T47D (cell line): ENCODE measurements around the gene EXOSC10.

Experiments used
- DNase-seq, 2 experiments: peaks; one replicate each; pipeline versions ENCODE4 v3.0.0 to v3.0.0-alpha.2; 2011 to 2012; ENCODE audit warnings: low read depth in 1 of 2, low spot score in 1 of 2
- JUND ChIP-seq: IDR thresholded peaks from 2 replicates; pipeline ENCODE4 v1.6.1; 2012; ENCODE audit warnings: low read depth
- in situ Hi-C: cut with HindIII; loops from 2 replicates; pipeline ENCODE4 v1.10.0; 2016; ENCODE audit warnings: low sequenced_read_pairs, low pct_unique_long_range_greater_than_20kb

EXOSC10 gene

GRCh38 chr1:11099310-11100148 is at the start of gene EXOSC10:
EXOSC10 (minus strand) TSS chr1:11099869; CDS start chr1:11099831, 38 bp downstream.
- TF ChIP-seq JUND = no peak
- in situ Hi-C loops = no loop called here
- peak; percentile 69 to 86 for DNase-seq

DNA sequence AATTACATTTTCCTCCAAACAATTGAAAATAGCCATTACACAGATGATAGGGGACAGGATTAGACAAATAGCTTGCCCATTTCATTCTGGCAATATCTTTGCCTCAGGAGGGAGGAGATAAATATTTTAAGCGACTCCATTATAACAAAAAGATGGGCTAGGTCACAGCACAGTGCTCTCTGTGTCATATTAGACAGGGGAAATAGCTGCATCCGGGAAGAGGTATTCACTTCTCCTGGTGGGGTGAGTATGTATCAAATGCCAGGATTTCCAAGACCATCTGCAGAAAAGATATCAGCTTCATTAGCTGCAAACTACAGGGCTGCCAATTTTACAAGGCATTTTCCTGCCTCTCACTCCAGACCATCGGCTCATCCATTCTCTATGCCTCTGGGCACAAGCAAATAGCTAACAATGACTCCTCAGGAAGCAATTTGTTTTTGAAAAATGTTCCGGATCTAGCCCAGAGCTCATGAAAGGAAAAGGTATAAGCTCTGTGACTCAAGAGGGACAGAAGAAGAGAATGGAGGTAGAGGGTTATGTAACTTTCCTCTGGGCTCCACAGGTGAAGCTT is 47.6 kb upstream of the EXOSC10 start:
- no peak for DNase-seq
- TF ChIP-seq JUND = no peak
- in situ Hi-C loops = no loop called here

DNA sequence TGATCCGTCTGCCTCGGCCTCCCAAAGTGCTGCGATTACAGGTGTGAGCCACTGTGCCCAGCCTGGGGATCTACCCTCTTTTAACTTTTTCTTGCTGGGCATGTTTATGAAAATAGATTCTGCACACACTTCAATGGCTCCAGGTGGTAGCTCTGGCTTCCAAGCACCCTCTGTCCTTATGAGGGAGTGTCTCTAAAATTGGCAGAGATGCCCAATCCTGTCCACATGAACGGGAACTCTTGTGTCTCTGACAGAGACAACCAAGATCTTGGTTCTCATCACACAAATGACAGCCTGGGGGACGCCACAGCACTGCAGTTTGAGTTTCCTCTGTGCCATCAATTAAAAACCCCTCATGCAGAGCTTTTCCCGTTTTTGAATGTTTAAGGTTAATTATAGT is 46.1 kb upstream of the EXOSC10 start:
- in situ Hi-C loops = no loop called here
- TF ChIP-seq JUND = no peak

DNA sequence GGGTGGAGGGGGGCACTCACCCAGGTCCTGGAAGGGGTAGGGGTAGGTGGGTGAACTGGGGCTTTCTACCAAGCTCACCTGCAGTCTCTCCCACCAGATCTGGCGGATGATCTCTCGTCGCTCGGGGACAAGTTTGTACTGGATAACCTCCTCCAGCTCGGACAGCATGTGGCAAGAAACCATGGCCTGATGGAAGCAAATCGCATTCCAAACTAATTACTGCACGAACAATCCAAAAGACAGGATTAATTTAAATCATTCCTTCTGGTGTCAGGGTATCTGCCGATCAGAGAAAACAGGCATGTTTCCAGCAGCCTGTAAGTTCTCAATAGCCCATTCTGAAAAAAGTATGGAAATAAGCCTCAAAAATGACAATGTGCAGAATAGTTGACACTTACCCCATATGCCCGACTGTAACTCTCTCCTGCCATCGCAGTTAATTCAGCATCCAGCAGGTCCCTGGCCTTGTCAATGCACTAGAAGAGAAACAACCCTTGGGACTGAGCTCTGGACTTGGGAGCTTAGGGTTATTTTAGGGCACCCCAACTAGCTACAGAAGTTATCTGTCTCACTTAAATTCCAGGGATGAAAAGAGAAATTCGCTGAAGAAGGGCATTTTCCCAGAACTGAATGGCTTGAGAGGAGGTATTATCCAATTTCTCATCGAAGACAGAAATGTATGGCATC is 45.0 kb upstream of the EXOSC10 start:
- TF ChIP-seq JUND = no peak
- in situ Hi-C loops = no loop called here
- DNase-seq = no peak

More for the DNA sequence above, 46.1 kb upstream of the EXOSC10 start:
- DNase-seq = no peak

- in situ Hi-C loops = no loop called here
- DNase-seq = no peak
- TF ChIP-seq JUND = no peak
These were observed 44.2 kb upstream of the EXOSC10 start for GRCh38 chr1:11143907-11144306.

GRCh38 chr1:11143401-11143800 is 43.7 kb upstream of the EXOSC10 start:
- DNase-seq = no peak
- no peak for TF ChIP-seq JUND
- in situ Hi-C loops = no loop called here

GRCh38 chr1:11142618-11143391 is 43.1 kb upstream of the EXOSC10 start:
- TF ChIP-seq JUND = no peak
- in situ Hi-C loops = no loop called here
- no peak for DNase-seq

GRCh38 chr1:11138952-11139351 is 39.3 kb upstream of the EXOSC10 start:
- TF ChIP-seq JUND = no peak
- in situ Hi-C loops = no loop called here
- no peak for DNase-seq

- in situ Hi-C loops = no loop called here
- DNase-seq = no peak
- no peak for TF ChIP-seq JUND
These were observed 38.4 kb upstream of the EXOSC10 start for GRCh38 chr1:11138029-11138428.

DNA sequence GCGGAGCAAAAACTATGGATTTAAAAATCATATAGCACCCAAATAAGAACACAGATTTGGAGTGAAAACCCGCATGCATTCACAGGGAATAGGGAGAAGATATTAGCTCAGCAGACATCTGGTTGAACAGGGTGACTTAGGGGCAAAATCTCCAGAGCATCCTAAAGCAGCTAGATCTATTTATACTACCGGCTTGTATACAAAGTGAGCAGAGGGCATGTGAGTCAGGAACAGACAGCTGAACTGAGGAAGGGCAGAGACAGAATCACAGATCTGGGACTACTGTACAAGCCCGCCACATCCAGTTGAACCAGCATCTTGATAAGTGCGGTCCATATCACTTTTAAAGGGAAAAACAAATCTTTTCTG is 35.2 kb upstream of the EXOSC10 start:
- DNase-seq = no peak
- TF ChIP-seq JUND = no peak
- in situ Hi-C loops = no loop called here

GRCh38 chr1:11134251-11134897 is 34.7 kb upstream of the EXOSC10 start:
- no peak for DNase-seq
- in situ Hi-C loops = no loop called here

More at GRCh38 chr1:11134251-11134897, 34.7 kb upstream of the EXOSC10 start:
- TF ChIP-seq JUND = no peak
